Spleen (tissue), 11 donors: Measurements from ENCODE around the gene PTPRN2. TPM values are rescaled to one million over a fixed set of nuclear protein-coding genes. Genes with fewer than 3 reads are reported as not detected.
A peak's percentile ranks its signal among the peaks of the same experiment; 100 is the strongest.

ENCODE experiments used
- DNase-seq: peaks from one replicate; pipeline ENCODE4 v3.0.0-alpha.2; 2020
- H3K27ac ChIP-seq, 8 donors: fragments of 200-600 bp; sonication (generic) in 7 of 8; 1 replicate in 4 of 8; 2 replicates in 4 of 8; pipeline versions ENCODE4 v1.5.0 to v1.8.0; 2016 to 2021; ENCODE audit warnings: inconsistent platforms in 4 of 8, mild to moderate bottlenecking in 4 of 8, moderate library complexity in 1 of 8
- H3K27me3 ChIP-seq, 7 donors: fragments of 200-600 bp; sonication (generic) in 6 of 7; replicated peaks in 1 of 7; 1 replicate in 4 of 7; 2 replicates in 3 of 7; pipeline versions ENCODE4 v1.5.0 to v1.8.0; 2016 to 2021; ENCODE audit warnings: inconsistent platforms in 3 of 7, mild to moderate bottlenecking in 1 of 7
- H3K36me3 ChIP-seq, 6 donors: fragments of 200-600 bp; sonication (generic) in 5 of 6; 1 replicate in 4 of 6; 2 replicates in 2 of 6; pipeline versions ENCODE4 v1.5.0 to v1.8.0; 2016 to 2021; ENCODE audit warnings: inconsistent platforms in 2 of 6
- H3K4me1 ChIP-seq, 6 donors: fragments of 200-600 bp; sonication (generic) in 5 of 6; 1 replicate in 3 of 6; 2 replicates in 3 of 6; pipeline versions ENCODE4 v1.5.0 to v1.8.0; 2016 to 2021; ENCODE audit warnings: inconsistent platforms in 3 of 6
- H3K4me3 ChIP-seq, 8 donors: fragments of 200-600 bp; sonication (generic) in 7 of 8; 1 replicate in 4 of 8; 2 replicates in 4 of 8; pipeline versions ENCODE4 v1.5.0 to v1.8.0; 2016 to 2021; ENCODE audit warnings: inconsistent platforms in 4 of 8, mild to moderate bottlenecking in 4 of 8, moderate library complexity in 2 of 8
- H3K9me3 ChIP-seq, 8 donors: fragments of 200-600 bp; sonication (generic) in 7 of 8; 1 replicate in 4 of 8; 2 replicates in 4 of 8; pipeline versions ENCODE4 v1.5.0 to v1.8.0; 2016 to 2021; ENCODE audit warnings: inconsistent platforms in 4 of 8
- POLR2A ChIP-seq, 3 donors: fragments of 450-650 bp; IDR thresholded peaks; one replicate each; pipeline ENCODE4 v1.5.1; 2017; ENCODE audit warnings: antibody characterized with exemption in 3 of 3, mild to moderate bottlenecking in 1 of 3
- POLR2AphosphoS5 ChIP-seq, 3 donors: sonication (generic); formaldehyde crosslinking; IDR thresholded peaks; one replicate each; pipeline ENCODE4 v1.5.1; 2017; ENCODE audit warnings: antibody characterized with exemption in 3 of 3
- WGBS, 5 donors: extraction: QIAGEN DNeasy Blood & Tissue Kit in 3 of 5; methylation state at CpG; one replicate each; pipeline versions ENCODE4 v1.1.5 to v1.1.7; 2013 to 2018; 5-methylcytosine and 5-hydroxymethylcytosine counted together
- intact Hi-C: fragments of 100-400 bp; cut with DNase I; formaldehyde crosslinking; loops from one replicate; pipeline ENCODE4 v1.15.0; 2023; ENCODE audit warnings: low total_unique reads
- polyA plus RNA-seq, 3 donors: library from polyadenylated mRNA; stranded (reverse); fragments of 200-250 nt; gene quantifications; one replicate each; pipeline ENCODE4 v1.2.1, GENCODE V29; 2013
- total RNA-seq, 7 donors: library from RNA; depleted of rRNA in 3 of 7; stranded (reverse); fragments of >200 nt in 3 of 7; fragmentation: NEBNext Ultra II Directional in 4 of 7; extraction: Animal tissue kit (Norgen Biotek cat#: 25700) in 4 of 7; gene quantifications; one replicate each; pipeline versions ENCODE4 v1.1.0 to v1.2.1, GENCODE V29; 2016 to 2021
- TF ChIP-seq, protein P1 (sequence below), 11 experiments: fragments of 200-600 bp in 7 of 11; fragments of 450-650 bp in 4 of 11; sonication (generic) in 4 of 11; IDR thresholded peaks in 8 of 11; conservative IDR thresholded peaks in 3 of 11; 1 replicate in 7 of 11; 2 replicates in 4 of 11; pipeline versions ENCODE4 v1.4.0 to v1.8.0; 2016 to 2021; ENCODE audit warnings: antibody characterized with exemption in 11 of 11, inconsistent platforms in 4 of 11, mild to moderate bottlenecking in 1 of 11
- donor health status: healthy with polysubstance abuse.
- donor health status: DM: no; HTN: no; CAD: no; lungs with moderate emphysema.
- donor health status: DM: no; HTN: no; CAD: no.
- donor health status: Bipolar disorder and iron deficiency.
- donor health status: healthy.
- donor health status: DM: no; HTN: no; CAD: no.
- donor health status: DM: yes; HTN: yes; CAD: no.

Gene PTPRN2
- total and polyA plus RNA-seq, 10 donors, result 7.0 to 22.8 (median 16.8) TPM

DNA sequence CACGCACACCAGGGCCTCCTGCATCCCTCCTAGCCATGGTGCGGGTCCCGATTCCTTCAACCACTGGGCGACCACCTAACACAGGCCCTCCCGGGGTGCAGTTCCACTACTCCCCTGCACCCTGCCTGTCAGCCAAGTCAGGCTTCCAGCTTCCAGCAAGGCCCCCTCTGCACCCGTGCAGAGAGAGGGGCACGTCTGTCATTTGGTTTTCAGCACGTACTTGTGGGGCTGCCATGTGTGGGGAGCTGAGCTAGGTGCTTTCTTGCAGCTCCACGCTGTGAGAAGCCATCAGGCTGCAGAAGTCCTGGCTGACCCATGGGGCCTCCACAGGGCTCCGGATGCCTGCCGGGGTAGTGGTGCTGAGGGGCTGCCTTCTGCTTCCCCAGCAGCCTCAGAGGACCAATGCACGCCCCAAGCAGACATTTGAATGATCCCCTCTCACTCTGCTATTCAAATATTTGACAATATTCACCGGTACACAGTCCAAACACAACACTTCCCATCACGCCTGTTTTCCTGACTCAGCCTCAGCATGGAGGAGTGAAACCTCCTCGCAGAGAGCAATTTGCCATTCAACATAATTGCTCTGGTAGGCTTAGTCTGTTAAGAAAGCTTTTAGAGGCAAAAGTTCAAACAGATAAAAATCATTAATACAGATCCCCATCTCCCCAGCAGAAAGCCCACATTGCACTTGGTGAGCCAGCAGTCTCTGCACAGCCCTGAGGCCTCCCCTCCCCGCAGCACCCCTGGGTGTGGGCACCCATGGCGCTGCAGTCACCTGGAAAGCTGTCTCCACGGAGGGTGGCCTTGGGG lies 449.9 kb downstream of the PTPRN2 start:
- peak; percentile 56 for DNase-seq
- intact Hi-C loops, result no loop called here
- Histone ChIP-seq H3K4me1 (no peaks in the 10 kb centered on the region), H3K4me3 (no peak overlapping the region), H3K27me3 (no peaks in the 10 kb centered on the region), H3K9me3 (peaks cover 0 to 61% (median 7%) of the 10 kb centered on the region in 8 donors), H3K27ac (no peak overlapping the region), H3K36me3 (no peaks in the 10 kb centered on the region)
- WGBS, 5 donors, result 79 to 89% (median 86%) methylated on average over 13 to 18 of the region's 18 CpGs
- TF ChIP-seq POLR2A (IDR thresholded peaks at IDR 0.05) (no peak), POLR2AphosphoS5 (IDR thresholded peaks at IDR 0.05) (no peak)
- TF ChIP-seq, protein P1, sequence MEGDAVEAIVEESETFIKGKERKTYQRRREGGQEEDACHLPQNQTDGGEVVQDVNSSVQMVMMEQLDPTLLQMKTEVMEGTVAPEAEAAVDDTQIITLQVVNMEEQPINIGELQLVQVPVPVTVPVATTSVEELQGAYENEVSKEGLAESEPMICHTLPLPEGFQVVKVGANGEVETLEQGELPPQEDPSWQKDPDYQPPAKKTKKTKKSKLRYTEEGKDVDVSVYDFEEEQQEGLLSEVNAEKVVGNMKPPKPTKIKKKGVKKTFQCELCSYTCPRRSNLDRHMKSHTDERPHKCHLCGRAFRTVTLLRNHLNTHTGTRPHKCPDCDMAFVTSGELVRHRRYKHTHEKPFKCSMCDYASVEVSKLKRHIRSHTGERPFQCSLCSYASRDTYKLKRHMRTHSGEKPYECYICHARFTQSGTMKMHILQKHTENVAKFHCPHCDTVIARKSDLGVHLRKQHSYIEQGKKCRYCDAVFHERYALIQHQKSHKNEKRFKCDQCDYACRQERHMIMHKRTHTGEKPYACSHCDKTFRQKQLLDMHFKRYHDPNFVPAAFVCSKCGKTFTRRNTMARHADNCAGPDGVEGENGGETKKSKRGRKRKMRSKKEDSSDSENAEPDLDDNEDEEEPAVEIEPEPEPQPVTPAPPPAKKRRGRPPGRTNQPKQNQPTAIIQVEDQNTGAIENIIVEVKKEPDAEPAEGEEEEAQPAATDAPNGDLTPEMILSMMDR (IDR thresholded peaks at IDR 0.05 in 8 of 11, conservative IDR thresholded peaks at IDR 0.05 in 3 of 11), result no peak

DNA sequence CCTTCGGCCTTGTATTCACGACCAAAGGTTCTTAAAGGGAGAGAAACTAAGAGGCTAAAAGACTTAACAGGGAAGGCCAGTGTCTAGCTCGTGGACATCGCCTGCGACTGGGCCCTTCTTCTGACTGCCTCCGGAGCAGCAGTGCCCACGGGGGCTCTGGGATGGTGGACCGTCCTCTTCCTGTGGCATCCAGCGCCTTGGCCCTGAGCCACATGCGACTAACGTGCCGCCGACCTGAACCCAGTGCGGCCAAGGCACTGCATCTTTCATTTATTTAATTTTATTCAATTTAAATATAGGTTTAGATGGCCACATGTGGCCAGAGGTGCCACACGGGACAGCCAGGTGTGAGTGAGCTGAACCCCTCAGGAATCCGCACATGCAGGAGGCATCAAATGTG lies 451.7 kb downstream of the PTPRN2 start:
- Histone ChIP-seq H3K27me3 (no peaks in the 10 kb centered on the region), H3K4me1 (no peaks in the 10 kb centered on the region), H3K27ac (no peak overlapping the region), H3K4me3 (no peak overlapping the region), H3K36me3 (no peaks in the 10 kb centered on the region), H3K9me3 (peaks cover 0 to 47% (median 0%) of the 10 kb centered on the region in 8 donors)
- no peak for TF ChIP-seq POLR2A (IDR thresholded peaks at IDR 0.05)
- TF ChIP-seq, protein P1 (IDR thresholded peaks at IDR 0.05 in 8 of 11, conservative IDR thresholded peaks at IDR 0.05 in 3 of 11), result no peak
- TF ChIP-seq POLR2AphosphoS5 (IDR thresholded peaks at IDR 0.05), result no peak
- intact Hi-C loops, result no loop called here
- 77 to 93% (median 84%) methylated on average over 16 of the region's 16 CpGs for WGBS, 5 donors
- DNase-seq, result peak; percentile 64

DNA sequence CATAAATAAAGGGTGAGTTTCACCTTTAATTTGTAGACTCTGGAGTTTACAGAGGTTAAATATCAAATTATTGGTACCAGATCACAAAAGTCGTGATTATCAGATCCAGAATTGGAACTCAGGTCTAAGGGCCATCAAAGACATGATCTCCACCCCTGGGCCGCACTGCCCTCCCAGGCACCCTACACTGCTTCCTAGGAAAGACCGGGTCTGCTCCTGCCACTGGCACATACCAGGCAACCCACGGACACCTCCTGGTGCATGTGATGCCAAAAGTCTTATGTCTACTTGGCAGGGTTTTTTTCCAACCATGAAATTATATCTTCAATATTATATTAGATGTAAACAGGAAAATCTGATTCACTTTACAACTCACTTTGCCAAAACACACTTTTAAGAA lies 452.8 kb downstream of the PTPRN2 start:
- 77 to 89% (median 85%) methylated on average over 4 of the region's 4 CpGs for WGBS, 5 donors
- intact Hi-C loops, result no loop called here
- no peak for DNase-seq

More for the DNA sequence above, 452.8 kb downstream of the PTPRN2 start:
- Histone ChIP-seq H3K36me3 (no peaks in the 10 kb centered on the region), H3K4me3 (no peak overlapping the region), H3K27ac (no peak overlapping the region), H3K4me1 (no peaks in the 10 kb centered on the region), H3K9me3 (peaks cover 0 to 44% (median 0%) of the 10 kb centered on the region in 8 donors), H3K27me3 (no peaks in the 10 kb centered on the region)
- TF ChIP-seq, protein P1 (IDR thresholded peaks at IDR 0.05 in 8 of 11, conservative IDR thresholded peaks at IDR 0.05 in 3 of 11), result no peak
- TF ChIP-seq POLR2A (IDR thresholded peaks at IDR 0.05), result no peak
- no peak for TF ChIP-seq POLR2AphosphoS5 (IDR thresholded peaks at IDR 0.05)
